K562 (cell line): ENCODE data around the gene KLF13. TPM values are rescaled to one million over a fixed set of nuclear protein-coding genes. Genes with fewer than 3 reads are reported as not detected.

Source experiments
- ATAC-seq: fragments of 200-7000 bp; cut with Tn5 transposase; 3 replicates; pipeline ENCODE4 v1.9.1; 2020; ENCODE audit warnings: moderate library complexity
- BruUV-seq: library from RNA; stranded (reverse); fragments of 400-500 nt; replicated peaks from 2 replicates; lab custom pipeline; 2021; lab: Mats Ljungman, UMichigan
- CTCF ChIA-PET: fragments of 300-600 bp; formaldehyde crosslinking; extraction: SDS; loops from one replicate; lab custom pipeline; 2021; ENCODE audit warnings: low intra/inter-chr PET ratio; lab: Yijun Ruan, JAX
- POLR2A ChIA-PET: fragments of 300-600, 350-650 bp; sonication (Branson Sonifier 250); formaldehyde crosslinking; extraction: SDS; loops from one replicate; lab custom pipeline; 2021; ENCODE audit warnings: antibody characterized with exemption, inconsistent platforms; lab: Yijun Ruan, JAX
- DNase-seq, 4 experiments: peaks; one replicate each; pipeline versions ENCODE4 v3.0.0 to v3.0.0-alpha.2; 2011 to 2018; ENCODE audit warnings: low spot score in 3 of 4, mixed read lengths in 3 of 4; ENCODE audit errors: extremely low read depth in 1 of 4
- FAIRE-seq: peaks from 2 replicates; lab custom pipeline; 2011; peaks lifted over from hg19 to GRCh38; lab: Jason Lieb, UNC
- H2AFZ ChIP-seq: 2 replicates; pipeline ENCODE4 v1.6.0; 2011; ENCODE audit warnings: low read depth, low read length, control low read depth, inconsistent platforms
- H3K27ac ChIP-seq: fragments of 200-600 bp; 3 replicates; pipeline ENCODE4 v1.8.0; 2011; ENCODE audit warnings: low read depth, mild to moderate bottlenecking, control low read depth, inconsistent platforms, low read length, moderate library complexity, mixed read lengths; ENCODE audit errors: extremely low read depth
- H3K27me3 ChIP-seq, 2 experiments: fragments of 300-600 bp in 1 of 2; 2 replicates in 1 of 2; 3 replicates in 1 of 2; pipeline versions ENCODE4 v1.6.0 to v1.8.0; 2011; ENCODE audit warnings: inconsistent platforms in 2 of 2, low read length in 2 of 2, mild to moderate bottlenecking in 1 of 2, mixed read lengths in 1 of 2, moderate library complexity in 1 of 2; ENCODE audit not compliant: control insufficient read depth in 2 of 2, insufficient read depth in 2 of 2
- H3K36me3 ChIP-seq: fragments of 300-600 bp; 3 replicates; pipeline ENCODE4 v1.8.0; 2011; ENCODE audit warnings: mild to moderate bottlenecking, low read length, inconsistent platforms; ENCODE audit not compliant: control insufficient read depth, insufficient read depth
- H3K4me1 ChIP-seq, 2 experiments: fragments of 200-600 bp in 1 of 2; replicated peaks in 1 of 2; 2 replicates in 1 of 2; 3 replicates in 1 of 2; pipeline versions ENCODE4 v1.5.1 to v1.8.0; 2011; ENCODE audit warnings: inconsistent platforms in 2 of 2, low read length in 2 of 2, mild to moderate bottlenecking in 1 of 2, mixed read lengths in 1 of 2, moderate library complexity in 1 of 2; ENCODE audit not compliant: control insufficient read depth in 2 of 2, insufficient read depth in 2 of 2
- H3K4me2 ChIP-seq: 2 replicates; pipeline ENCODE4 v1.6.1; 2011; ENCODE audit warnings: low read length, control low read depth, inconsistent platforms, mixed read lengths; ENCODE audit not compliant: insufficient read depth
- H3K4me3 ChIP-seq: fragments of 200-600 bp; sonication (generic), shearing (Covaris generic); 2 replicates; pipeline ENCODE4 v1.5.1; 2016; ENCODE audit warnings: control low read depth, inconsistent platforms
- H3K79me2 ChIP-seq: fragments of 200-600 bp; 3 replicates; pipeline ENCODE4 v1.8.0; 2011; ENCODE audit warnings: low read length, inconsistent platforms; ENCODE audit not compliant: control insufficient read depth, insufficient read depth
- H3K9ac ChIP-seq, 2 experiments: 2 replicates each; pipeline versions ENCODE4 v1.6.0 to v1.6.1; 2011; ENCODE audit warnings: low read depth in 2 of 2, low read length in 2 of 2, control low read depth in 1 of 2, inconsistent platforms in 1 of 2, mild to moderate bottlenecking in 1 of 2, mixed read lengths in 1 of 2; ENCODE audit not compliant: insufficient read depth in 1 of 2
- H3K9me1 ChIP-seq: one replicate; pipeline ENCODE4 v1.6.0; 2011; ENCODE audit warnings: inconsistent platforms, mild to moderate bottlenecking, low read length, moderate library complexity; ENCODE audit not compliant: control insufficient read depth, insufficient read depth
- H3K9me3 ChIP-seq: replicated peaks from 2 replicates; pipeline ENCODE4 v1.5.1; 2011; ENCODE audit warnings: low read depth, low read length, inconsistent platforms; ENCODE audit not compliant: control insufficient read depth, insufficient read depth
- H4K20me1 ChIP-seq: replicated peaks from 2 replicates; pipeline ENCODE4 v1.6.1; 2011; ENCODE audit warnings: low read length, inconsistent platforms, mixed read lengths; ENCODE audit not compliant: control insufficient read depth, insufficient read depth
- CCAR2 ChIP-seq: fragments of 200-400 bp; formaldehyde crosslinking; IDR thresholded peaks from 2 replicates; pipeline ENCODE4 v1.6.1; 2017; ENCODE audit warnings: mild to moderate bottlenecking, low read depth, low read length
- EGR1 ChIP-seq: fragments of 450-650 bp; conservative IDR thresholded peaks from 2 replicates; pipeline ENCODE4 v1.6.1; 2017; ENCODE audit warnings: mild to moderate bottlenecking
- ELF1 ChIP-seq: fragments of 200-800 bp; sonication (Bioruptor generic); IDR thresholded peaks from 2 replicates; pipeline ENCODE4 v1.6.1; 2016; ENCODE audit warnings: missing genetic modification characterization, missing compliant biosample characterization
- EP400 ChIP-seq: fragments of 450-650 bp; IDR thresholded peaks from 2 replicates; pipeline ENCODE4 v1.6.1; 2017; ENCODE audit warnings: antibody characterized with exemption, mild to moderate bottlenecking, moderate library complexity
- ESRRA ChIP-seq: fragments of 450-650 bp; IDR thresholded peaks from 2 replicates; pipeline ENCODE4 v1.6.1; 2014; ENCODE audit warnings: low read depth, mild to moderate bottlenecking, moderate library complexity, borderline replicate concordance
- GABPA ChIP-seq: fragments of 200-800 bp; sonication (Bioruptor generic); conservative IDR thresholded peaks from 2 replicates; pipeline ENCODE4 v1.6.1; 2016; ENCODE audit warnings: low read depth, missing genetic modification characterization, missing compliant biosample characterization
- HDAC3 ChIP-seq: fragments of 450-650 bp; IDR thresholded peaks from 2 replicates; pipeline ENCODE4 v1.6.1; 2018; ENCODE audit warnings: borderline replicate concordance, mild to moderate bottlenecking, moderate library complexity; ENCODE audit not compliant: partially characterized antibody
- KLF10 ChIP-seq: fragments of 250-450 bp; sonication (Bioruptor Pico); IDR thresholded peaks from 2 replicates; pipeline ENCODE4 v1.6.1; 2021; ENCODE audit warnings: matching md5 sums
- MXI1 ChIP-seq: IDR thresholded peaks from 2 replicates; pipeline ENCODE4 v1.6.1; 2011; ENCODE audit warnings: low read depth, mild to moderate bottlenecking, improper control_type of control experiment, low read length
- TGIF2 ChIP-seq: sonication (generic); formaldehyde crosslinking; IDR thresholded peaks from 2 replicates; pipeline ENCODE4 v1.8.1; 2022; ENCODE audit warnings: mild to moderate bottlenecking, missing genetic modification reagents, moderate library complexity
- ZC3H4 ChIP-seq: sonication (generic); formaldehyde crosslinking; IDR thresholded peaks from 2 replicates; pipeline ENCODE4 v1.9.0; 2021; ENCODE audit warnings: missing genetic modification reagents, borderline replicate concordance
- ZFPM2 ChIP-seq: fragments of 250-450 bp; sonication (Bioruptor Pico); IDR thresholded peaks from 2 replicates; pipeline ENCODE4 v1.5.1; 2022; ENCODE audit warnings: mild to moderate bottlenecking
- ZNF253 ChIP-seq: fragments of 250-450 bp; sonication (Bioruptor Pico); conservative IDR thresholded peaks from 2 replicates; pipeline ENCODE4 v1.6.1; 2021; ENCODE audit warnings: mild to moderate bottlenecking
- ZNF316 ChIP-seq: fragments of 450-650 bp; IDR thresholded peaks from 2 replicates; pipeline ENCODE4 v1.6.1; 2016
- ZNF444 ChIP-seq: fragments of 250-450 bp; sonication (Bioruptor Pico); IDR thresholded peaks from 2 replicates; pipeline ENCODE4 v1.4.0; 2020; ENCODE audit warnings: mild to moderate bottlenecking, moderate library complexity
- ZNF551 ChIP-seq: fragments of 250-450 bp; sonication (Bioruptor Pico); IDR thresholded peaks from 2 replicates; pipeline ENCODE4 v1.5.0; 2021; ENCODE audit warnings: mild to moderate bottlenecking, moderate library complexity
- ZNF707 ChIP-seq: fragments of 250-450 bp; sonication (Bioruptor Pico); conservative IDR thresholded peaks from 2 replicates; pipeline ENCODE4 v1.8.0; 2022; ENCODE audit warnings: inconsistent platforms, mild to moderate bottlenecking, moderate library complexity
- WGBS: fragments of 100-300 bp; shearing (Covaris generic); methylation state at CpG from one replicate; pipeline ENCODE4 v1.1.6; 2016; ENCODE audit warnings: low coverage, mixed read lengths; ENCODE audit not compliant: insufficient coverage; ENCODE audit errors: missing lambda C conversion rate; 5-methylcytosine and 5-hydroxymethylcytosine counted together
- in situ Hi-C: fragments of 300-500 bp; cut with MboI; formaldehyde crosslinking; loops from 4 replicates; pipeline ENCODE4 v1.15.0; 2018; ENCODE audit warnings: inconsistent platforms, mixed read lengths
- intact Hi-C: fragments of 100-400 bp; cut with micrococcal nuclease; formaldehyde crosslinking; loops from 2 replicates; pipeline ENCODE4 v1.14.2; 2022
- polyA plus RNA-seq, 8 experiments: library from polyadenylated mRNA; depleted of rRNA in 4 of 8; stranded (reverse) in 5 of 8; unstranded in 3 of 8; fragments of >200 nt; fragmentation: Nextera tagmentation in 2 of 8; fragmentation: Illumina TruSeq in 1 of 8; extraction: Ambion mirVana in 2 of 8; extraction: Trizol in 1 of 8; gene quantifications; 2 replicates each; pipeline versions ENCODE4 v1.2.1 to v1.2.3, GENCODE V29; 2011 to 2014; ENCODE audit warnings: inconsistent platforms in 1 of 8, missing spikeins in 1 of 8
- total RNA-seq, 7 experiments: library from RNA; depleted of rRNA in 6 of 7; stranded (reverse); fragments of >200 nt in 6 of 7; fragmentation: Illumina TruSeq in 2 of 7; extraction: Trizol in 2 of 7; gene quantifications; 2 replicates each; pipeline versions ENCODE4 v1.2.1 to v1.2.3, GENCODE V29; 2011 to 2021; ENCODE audit warnings: low replicate concordance in 1 of 7
- TF ChIP-seq, protein P1 (sequence below): fragments of 250-450 bp; sonication (Bioruptor Pico); IDR thresholded peaks from 2 replicates; pipeline ENCODE4 v1.4.0; 2020; ENCODE audit warnings: mild to moderate bottlenecking
- TF ChIP-seq, protein P2 (sequence below): sonication (generic); formaldehyde crosslinking; IDR thresholded peaks from 2 replicates; pipeline ENCODE4 v1.8.0; 2022; ENCODE audit warnings: mild to moderate bottlenecking, low read depth, missing genetic modification reagents
- TF ChIP-seq, protein P3 (sequence below): fragments of 450-650 bp; conservative IDR thresholded peaks from 2 replicates; pipeline ENCODE4 v1.6.1; 2016; ENCODE audit warnings: missing genetic modification characterization, low read depth, mild to moderate bottlenecking, missing compliant biosample characterization, moderate library complexity

The KLF13 gene
- total and polyA plus RNA-seq, 9 of the 15 experiments (the other 6 are each of a cell fraction or from before 2014, with no cell fraction given), result 1.8 to 10.5 (median 4.8) TPM

DNA sequence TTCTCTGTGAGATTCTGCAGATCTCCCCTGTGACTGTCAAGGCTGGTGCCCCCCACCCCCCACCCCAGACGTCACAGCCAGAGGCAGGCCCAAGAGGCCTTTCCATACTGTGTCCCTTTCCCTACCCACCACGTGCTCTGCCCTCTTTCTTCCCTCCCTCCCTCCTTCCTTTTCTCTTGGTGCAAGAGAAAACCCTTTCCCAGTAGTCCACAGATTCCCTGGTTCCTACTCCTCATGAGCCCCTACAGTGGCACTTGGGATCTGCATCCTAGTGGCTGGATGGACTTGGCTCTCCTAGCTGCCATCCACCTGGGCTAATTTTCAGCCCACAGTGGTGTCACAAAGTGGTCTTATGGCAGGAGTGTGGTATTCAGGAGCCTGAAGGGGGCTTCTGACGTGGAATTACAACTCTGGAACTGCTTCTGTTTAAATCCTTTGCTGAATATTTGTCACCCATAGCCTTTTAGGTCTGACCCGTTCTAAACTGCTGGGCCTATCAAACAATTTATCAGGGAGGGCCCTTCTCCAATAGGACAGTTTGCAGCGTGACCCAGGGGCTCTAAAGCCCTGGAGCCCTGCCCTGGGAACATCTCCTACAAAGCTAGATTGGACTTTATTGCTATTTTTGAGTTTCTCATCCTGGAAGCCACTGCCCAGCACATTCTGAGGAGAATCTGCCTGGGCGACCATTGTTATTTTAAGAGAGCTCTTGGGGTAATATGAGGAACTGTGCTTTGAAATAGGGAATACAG lies 35.3 kb downstream of the KLF13 start:
- ATAC-seq, result no peak
- H2AFZ ChIP-seq, result peak overlapping the region; percentile 62
- H3K4me2 ChIP-seq, result no peak overlapping the region; the same call in 1 of the 2 replicates
- intact Hi-C loops (no loop called here), in situ Hi-C loops (no loop called here)
- no peak overlapping the region for H3K4me3 ChIP-seq
- ChIA-PET CTCF (no interaction called here), POLR2A (interaction anchor here (0.6 to 1.1 kb wide), 3 partner anchors 14 to 127 kb away, joined by 3 to 4 read pairs (median 3); no protein-coding TSS in a partner anchor)
- H3K36me3 ChIP-seq, result no peaks in the 10 kb centered on the region
- FAIRE-seq, result no peak
- peak overlapping the region in 1 of 2 experiments; percentile 53; a peak in 2 of 4 replicates for H3K9ac ChIP-seq
- no peaks in the 10 kb centered on the region for H3K9me1 ChIP-seq
- no TSS peak for BruUV-seq
- no peaks in the 10 kb centered on the region for H4K20me1 ChIP-seq
- no peak for DNase-seq
- H3K79me2 ChIP-seq, result peaks cover 7% of the 10 kb centered on the region; the same call in 1 of the 3 replicates
- no peak overlapping the region for H3K27ac ChIP-seq
- WGBS, result 43% methylated on average over 6 of the region's 6 CpGs
- peaks cover 46 to 58% of the 10 kb centered on the region in 2 experiments for H3K4me1 ChIP-seq
- no peaks in the 10 kb centered on the region for H3K27me3 ChIP-seq
- no peaks in the 10 kb centered on the region for H3K9me3 ChIP-seq
- TF ChIP-seq ZNF444 (CRISPR knock-in tag), result no peak
- no peak for TF ChIP-seq EP400
- TF ChIP-seq, protein P1, sequence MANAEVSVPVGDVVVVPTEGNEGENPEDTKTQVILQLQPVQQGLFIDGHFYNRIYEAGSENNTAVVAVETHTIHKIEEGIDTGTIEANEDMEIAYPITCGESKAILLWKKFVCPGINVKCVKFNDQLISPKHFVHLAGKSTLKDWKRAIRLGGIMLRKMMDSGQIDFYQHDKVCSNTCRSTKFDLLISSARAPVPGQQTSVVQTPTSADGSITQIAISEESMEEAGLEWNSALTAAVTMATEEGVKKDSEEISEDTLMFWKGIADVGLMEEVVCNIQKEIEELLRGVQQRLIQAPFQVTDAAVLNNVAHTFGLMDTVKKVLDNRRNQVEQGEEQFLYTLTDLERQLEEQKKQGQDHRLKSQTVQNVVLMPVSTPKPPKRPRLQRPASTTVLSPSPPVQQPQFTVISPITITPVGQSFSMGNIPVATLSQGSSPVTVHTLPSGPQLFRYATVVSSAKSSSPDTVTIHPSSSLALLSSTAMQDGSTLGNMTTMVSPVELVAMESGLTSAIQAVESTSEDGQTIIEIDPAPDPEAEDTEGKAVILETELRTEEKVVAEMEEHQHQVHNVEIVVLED, result no peak
- TF ChIP-seq ZFPM2 (CRISPR knock-in tag), result no peak
- no peak for TF ChIP-seq KLF10
- no peak for TF ChIP-seq ZNF316
- TF ChIP-seq EGR1, result no peak
- no peak for TF ChIP-seq HDAC3
- TF ChIP-seq GABPA, result peak; percentile 76
- TF ChIP-seq, protein P2, sequence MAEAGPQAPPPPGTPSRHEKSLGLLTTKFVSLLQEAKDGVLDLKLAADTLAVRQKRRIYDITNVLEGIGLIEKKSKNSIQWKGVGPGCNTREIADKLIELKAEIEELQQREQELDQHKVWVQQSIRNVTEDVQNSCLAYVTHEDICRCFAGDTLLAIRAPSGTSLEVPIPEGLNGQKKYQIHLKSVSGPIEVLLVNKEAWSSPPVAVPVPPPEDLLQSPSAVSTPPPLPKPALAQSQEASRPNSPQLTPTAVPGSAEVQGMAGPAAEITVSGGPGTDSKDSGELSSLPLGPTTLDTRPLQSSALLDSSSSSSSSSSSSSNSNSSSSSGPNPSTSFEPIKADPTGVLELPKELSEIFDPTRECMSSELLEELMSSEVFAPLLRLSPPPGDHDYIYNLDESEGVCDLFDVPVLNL, result no peak
- TF ChIP-seq TGIF2 (CRISPR knock-in tag), result no peak
- TF ChIP-seq, protein P3, sequence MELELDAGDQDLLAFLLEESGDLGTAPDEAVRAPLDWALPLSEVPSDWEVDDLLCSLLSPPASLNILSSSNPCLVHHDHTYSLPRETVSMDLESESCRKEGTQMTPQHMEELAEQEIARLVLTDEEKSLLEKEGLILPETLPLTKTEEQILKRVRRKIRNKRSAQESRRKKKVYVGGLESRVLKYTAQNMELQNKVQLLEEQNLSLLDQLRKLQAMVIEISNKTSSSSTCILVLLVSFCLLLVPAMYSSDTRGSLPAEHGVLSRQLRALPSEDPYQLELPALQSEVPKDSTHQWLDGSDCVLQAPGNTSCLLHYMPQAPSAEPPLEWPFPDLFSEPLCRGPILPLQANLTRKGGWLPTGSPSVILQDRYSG (tag), result 0 out of 2 replicates have a peak, but pooled peaks have one; percentile 14
- TF ChIP-seq ZC3H4, result no peak
- TF ChIP-seq ZNF707, result no peak
- TF ChIP-seq MXI1, result no peak
- TF ChIP-seq ELF1 (tag), result no peak
- no peak for TF ChIP-seq CCAR2
- no peak for TF ChIP-seq ESRRA
- TF ChIP-seq ZNF253, result no peak
- no peak for TF ChIP-seq ZNF551
